Endothelial cell of umbilical vein (primary cell): ENCODE data around the gene ATXN1.

Experiments
- CTCF ChIP-seq, 2 donors: IDR thresholded peaks; 1 replicate in 1 of 2; 2 replicates in 1 of 2; pipeline ENCODE4 v1.5.1; 2011; ENCODE audit warnings: low read length in 2 of 2, mild to moderate bottlenecking in 2 of 2, moderate library complexity in 2 of 2, control low read depth in 1 of 2, inconsistent platforms in 1 of 2, low read depth in 1 of 2; ENCODE audit not compliant: insufficient read depth in 1 of 2; ENCODE audit errors: extremely low read depth in 1 of 2
- FOS ChIP-seq: IDR thresholded peaks from 2 replicates; pipeline ENCODE4 v1.6.1; 2011; ENCODE audit warnings: mild to moderate bottlenecking, low read length, moderate library complexity, borderline replicate concordance; ENCODE audit not compliant: insufficient read depth
- POLR2A ChIP-seq: IDR thresholded peaks from 2 replicates; pipeline ENCODE4 v1.6.1; 2012; ENCODE audit warnings: low read depth, mild to moderate bottlenecking, control low read depth, low read length
- POLR2AphosphoS5 ChIP-seq: IDR thresholded peaks from 2 replicates; pipeline ENCODE4 v1.6.1; 2012; ENCODE audit warnings: low read depth, mild to moderate bottlenecking, control low read depth, low read length, moderate library complexity; ENCODE audit not compliant: insufficient read depth

GRCh38 chr6:16681260-16681873 is 79.9 kb downstream of the ATXN1 start:
- TF ChIP-seq CTCF (IDR thresholded peaks at IDR 0.05; ENCODE audit: extremely low read depth in 1 of 2, insufficient read depth in 1 of 2, low read depth in 1 of 2, low read length in 2 of 2) (no peak), POLR2A (no peak), FOS (no peak), POLR2AphosphoS5 (no peak)
